H1 (cell line): ENCODE data around the gene MEGF11. TPM values are rescaled to one million over a fixed set of nuclear protein-coding genes. Genes with fewer than 3 reads are reported as not detected.

Source experiments
- CTCF ChIA-PET: fragments of 300-600 bp; sonication (Branson Sonifier 250); formaldehyde crosslinking; loops from one replicate; lab custom pipeline; 2021; ENCODE audit not compliant: partially characterized antibody; lab: Charles Lee
- POLR2A ChIA-PET: fragments of 300-600 bp; sonication (Branson Sonifier 250); formaldehyde crosslinking; loops from one replicate; lab custom pipeline; 2021; ENCODE audit warnings: inconsistent platforms; ENCODE audit not compliant: partially characterized antibody; lab: Charles Lee
- DNase-seq, 2 experiments: peaks; one replicate each; pipeline versions ENCODE4 v3.0.0 to v3.0.0-alpha.2; 2010 to 2022; ENCODE audit warnings: low spot score in 2 of 2, low read depth in 1 of 2, mixed read lengths in 1 of 2
- FAIRE-seq: peaks from 2 replicates; lab custom pipeline; 2011; peaks lifted over from hg19 to GRCh38; lab: Jason Lieb, UNC
- H2AFZ ChIP-seq: 2 replicates; pipeline ENCODE4 v1.8.1; 2012; ENCODE audit warnings: low read length, inconsistent platforms
- H2AK5ac ChIP-seq: 2 replicates; pipeline ENCODE4 v1.6.1; 2013; ENCODE audit warnings: low read depth, low read length
- H2BK120ac ChIP-seq: replicated peaks from 2 replicates; pipeline ENCODE3; 2013; ENCODE audit warnings: low read depth, low read length, inconsistent platforms
- H2BK12ac ChIP-seq: 2 replicates; pipeline ENCODE4 v1.6.1; 2013; ENCODE audit warnings: low read depth, low read length
- H2BK15ac ChIP-seq: 2 replicates; pipeline ENCODE4 v1.6.1; 2013; ENCODE audit warnings: low read length
- H2BK20ac ChIP-seq: 2 replicates; pipeline ENCODE4 v1.6.1; 2013; ENCODE audit warnings: low read length
- H2BK5ac ChIP-seq: 2 replicates; pipeline ENCODE4 v1.6.1; 2013; ENCODE audit warnings: low read depth, low read length
- H3K14ac ChIP-seq: 2 replicates; pipeline ENCODE4 v1.6.1; 2013; ENCODE audit warnings: inconsistent platforms; ENCODE audit not compliant: insufficient read length
- H3K18ac ChIP-seq: 2 replicates; pipeline ENCODE4 v1.6.1; 2013; ENCODE audit warnings: low read length; ENCODE audit errors: extremely low read depth
- H3K23ac ChIP-seq: 2 replicates; pipeline ENCODE4 v1.6.1; 2013; ENCODE audit warnings: inconsistent platforms; ENCODE audit not compliant: insufficient read length
- H3K23me2 ChIP-seq: 2 replicates; pipeline ENCODE4 v1.6.1; 2013; ENCODE audit warnings: low read depth, low read length
- H3K27ac ChIP-seq: 2 replicates; pipeline ENCODE4 v1.6.1; 2011; ENCODE audit warnings: low read depth, low read length, inconsistent platforms
- H3K27me3 ChIP-seq, 4 experiments: replicated peaks in 1 of 4; 1 replicate in 1 of 4; 2 replicates in 3 of 4; pipeline versions ENCODE4 v1.6.1 to v1.8.1; 2011 to 2013; ENCODE audit warnings: low read length in 3 of 4, mild to moderate bottlenecking in 3 of 4, inconsistent platforms in 2 of 4, mixed read lengths in 2 of 4, moderate library complexity in 1 of 4; ENCODE audit not compliant: control insufficient read depth in 3 of 4, insufficient read depth in 3 of 4; ENCODE audit errors: extremely low read depth in 1 of 4
- H3K36me3 ChIP-seq, 4 experiments: 2 replicates each; pipeline versions ENCODE4 v1.6.1 to v1.8.1; 2011 to 2013; ENCODE audit warnings: mild to moderate bottlenecking in 4 of 4, low read length in 3 of 4, moderate library complexity in 2 of 4, control low read depth in 1 of 4, inconsistent platforms in 1 of 4; ENCODE audit not compliant: insufficient read depth in 4 of 4, control insufficient read depth in 2 of 4
- H3K4ac ChIP-seq: replicated peaks from 2 replicates; pipeline ENCODE3; 2013; ENCODE audit warnings: low read length, low read depth, mixed read lengths, inconsistent platforms; ENCODE audit not compliant: insufficient read length
- H3K4me1 ChIP-seq, 4 experiments: replicated peaks in 1 of 4; 1 replicate in 1 of 4; 2 replicates in 3 of 4; pipeline versions ENCODE4 v1.6.1 to v1.8.1; 2011 to 2013; ENCODE audit warnings: low read length in 3 of 4, inconsistent platforms in 2 of 4, mixed read lengths in 1 of 4; ENCODE audit not compliant: insufficient read depth in 4 of 4, control insufficient read depth in 3 of 4
- H3K4me2 ChIP-seq, 2 experiments: 2 replicates each; pipeline versions ENCODE4 v1.6.1 to v1.8.1; 2011 to 2013; ENCODE audit warnings: low read depth in 2 of 2, low read length in 2 of 2, control low read depth in 1 of 2, inconsistent platforms in 1 of 2, mild to moderate bottlenecking in 1 of 2; ENCODE audit not compliant: insufficient read depth in 1 of 2
- H3K4me3 ChIP-seq, 4 experiments: fragments of 200-600, 300-600 bp in 1 of 4; sonication (generic), shearing (Covaris generic), sonication (Bioruptor Twin) in 1 of 4; 2 replicates each; pipeline versions ENCODE4 v1.5.1 to v1.8.1; 2011 to 2016; ENCODE audit warnings: low read length in 4 of 4, low read depth in 3 of 4, control low read depth in 2 of 4, inconsistent platforms in 2 of 4, mild to moderate bottlenecking in 2 of 4, mixed read lengths in 1 of 4, moderate library complexity in 1 of 4; ENCODE audit not compliant: insufficient read depth in 2 of 4; ENCODE audit errors: extremely low read depth in 1 of 4
- H3K56ac ChIP-seq: replicated peaks from 2 replicates; pipeline ENCODE3; 2013; ENCODE audit warnings: low read depth, mild to moderate bottlenecking, mixed read lengths, low read length, inconsistent platforms; ENCODE audit not compliant: insufficient read length
- H3K79me1 ChIP-seq: 2 replicates; pipeline ENCODE4 v1.6.1; 2013; ENCODE audit warnings: low read depth, low read length, control low read depth
- H3K79me2 ChIP-seq, 2 experiments: 2 replicates each; pipeline versions ENCODE4 v1.6.1 to v1.8.1; 2012 to 2013; ENCODE audit warnings: low read length in 2 of 2, mild to moderate bottlenecking in 2 of 2, inconsistent platforms in 1 of 2; ENCODE audit not compliant: insufficient read depth in 2 of 2, control insufficient read depth in 1 of 2
- H3K9ac ChIP-seq, 4 experiments: replicated peaks in 1 of 4; 1 replicate in 1 of 4; 2 replicates in 3 of 4; pipeline versions ENCODE4 v1.6.1 to v1.8.1; 2011 to 2013; ENCODE audit warnings: low read depth in 3 of 4, low read length in 3 of 4, control low read depth in 2 of 4, mild to moderate bottlenecking in 2 of 4, moderate library complexity in 2 of 4, inconsistent platforms in 1 of 4; ENCODE audit errors: extremely low read depth in 1 of 4
- H3K9me3 ChIP-seq, 2 experiments: 2 replicates each; pipeline versions ENCODE4 v1.6.1 to v1.8.1; 2012 to 2013; ENCODE audit warnings: mild to moderate bottlenecking in 2 of 2, moderate library complexity in 2 of 2, control low read depth in 1 of 2, inconsistent platforms in 1 of 2, low read depth in 1 of 2, low read length in 1 of 2, mixed read lengths in 1 of 2; ENCODE audit not compliant: insufficient read depth in 2 of 2
- H4K20me1 ChIP-seq, 2 experiments: replicated peaks in 1 of 2; 2 replicates each; pipeline versions ENCODE3 to v1.8.1; 2011 to 2013; ENCODE audit warnings: inconsistent platforms in 2 of 2, low read length in 2 of 2, mild to moderate bottlenecking in 1 of 2; ENCODE audit not compliant: insufficient read depth in 2 of 2, control insufficient read depth in 1 of 2
- H4K5ac ChIP-seq: 2 replicates; pipeline ENCODE4 v1.6.1; 2013; ENCODE audit warnings: low read length, low read depth, mixed read lengths, inconsistent platforms; ENCODE audit not compliant: insufficient read length
- H4K8ac ChIP-seq: 2 replicates; pipeline ENCODE4 v1.8.0; 2013; ENCODE audit warnings: mild to moderate bottlenecking, moderate library complexity, low read length, inconsistent platforms; ENCODE audit not compliant: insufficient read depth; ENCODE audit errors: extremely low read depth
- H4K91ac ChIP-seq: replicated peaks from 2 replicates; pipeline ENCODE3; 2013; ENCODE audit warnings: low read length, mixed read lengths, inconsistent platforms; ENCODE audit not compliant: insufficient read length
- ASH2L ChIP-seq: fragments of 200-600, 300-600 bp; sonication (generic); IDR thresholded peaks from one replicate; pipeline ENCODE4 v1.7.1; 2017; ENCODE audit warnings: low read length
- ATF2 ChIP-seq: IDR thresholded peaks from 2 replicates; pipeline ENCODE4 v1.6.1; 2012; ENCODE audit warnings: low read length, inconsistent platforms
- BRCA1 ChIP-seq: IDR thresholded peaks from 2 replicates; pipeline ENCODE4 v1.6.1; 2012; ENCODE audit warnings: low read depth, low read length, improper control_type of control experiment
- CBX5 ChIP-seq: fragments of 300-800, 300-1000 bp; sonication (generic); IDR thresholded peaks from 2 replicates; pipeline ENCODE4 v1.7.1; 2016; ENCODE audit warnings: antibody characterized with exemption, low read length, low read depth
- CBX8 ChIP-seq: fragments of 300-800, 300-1000 bp; sonication (generic); IDR thresholded peaks from 2 replicates; pipeline ENCODE4 v1.7.1; 2016; ENCODE audit warnings: low read depth, low read length, borderline replicate concordance
- CEBPB ChIP-seq: IDR thresholded peaks from 2 replicates; pipeline ENCODE4 v1.6.1; 2012; ENCODE audit warnings: low read depth, low read length
- CHD2 ChIP-seq: IDR thresholded peaks from 2 replicates; pipeline ENCODE4 v1.6.1; 2012; ENCODE audit warnings: low read length, improper control_type of control experiment
- CTBP2 ChIP-seq: IDR thresholded peaks from 2 replicates; pipeline ENCODE4 v1.7.0; 2011; ENCODE audit warnings: borderline replicate concordance, mild to moderate bottlenecking, moderate library complexity, mixed read lengths, low read length; ENCODE audit not compliant: insufficient read depth, insufficient read length
- EP300 ChIP-seq, 2 experiments: IDR thresholded peaks; 1 replicate in 1 of 2; 2 replicates in 1 of 2; pipeline ENCODE4 v1.6.1; 2011 to 2012; ENCODE audit warnings: low read depth in 2 of 2, low read length in 2 of 2, mild to moderate bottlenecking in 2 of 2, borderline replicate concordance in 1 of 2, inconsistent platforms in 1 of 2, moderate library complexity in 1 of 2
- MAFK ChIP-seq: IDR thresholded peaks from 2 replicates; pipeline ENCODE4 v1.6.1; 2012; ENCODE audit warnings: low read depth, mild to moderate bottlenecking, improper control_type of control experiment, low read length
- SP2 ChIP-seq: IDR thresholded peaks from 2 replicates; pipeline ENCODE4 v1.6.1; 2012; ENCODE audit warnings: mild to moderate bottlenecking, low read length, inconsistent platforms
- YY1 ChIP-seq: IDR thresholded peaks from 2 replicates; pipeline ENCODE4 v1.6.1; 2011; ENCODE audit warnings: low read depth, mild to moderate bottlenecking, low read length
- WGBS, 2 experiments: shearing (Covaris generic) in 1 of 2; methylation state at CpG; one replicate each; pipeline versions ENCODE4 v1.1.6 to v1.1.7; 2013 to 2015; ENCODE audit warnings: low lambda C conversion rate in 2 of 2, mixed read lengths in 2 of 2, inconsistent platforms in 1 of 2, low coverage in 1 of 2, missing lambda C conversion rate in 1 of 2; ENCODE audit not compliant: insufficient replicate concordance in 2 of 2, insufficient coverage in 1 of 2, insufficient read length in 1 of 2; ENCODE audit errors: extremely low coverage in 1 of 2, missing lambda C conversion rate in 1 of 2; 5-methylcytosine and 5-hydroxymethylcytosine counted together
- polyA plus RNA-seq, 7 experiments: library from polyadenylated mRNA; depleted of rRNA in 3 of 7; stranded (reverse) in 5 of 7; unstranded in 2 of 7; fragments of >200 nt in 5 of 7; fragments of 200-250 nt in 2 of 7; gene quantifications; 1 replicate in 5 of 7; 2 replicates in 1 of 7; 4 replicates in 1 of 7; pipeline versions ENCODE4 v1.2.1 to v1.2.3, GENCODE V29; 2011 to 2013; ENCODE audit warnings: missing spikeins in 2 of 7, mixed read lengths in 2 of 7
- total RNA-seq: library from RNA; stranded (reverse); fragmentation: NEBNext Ultra II Directional; extraction: Animal tissue kit (Norgen Biotek cat#: 25700); gene quantifications from 2 replicates; pipeline ENCODE4 v1.2.1, GENCODE V29; 2021

The MEGF11 gene
- total and polyA plus RNA-seq, 2 of the 8 experiments (the other 6 are each of a cell fraction or from before 2014, with no cell fraction given), result 4.4 to 4.8 TPM

GRCh38 chr15:66134284-66134683 lies 119.3 kb downstream of the MEGF11 start:
- Histone ChIP-seq H3K18ac (no peak overlapping the region), H3K4me1 (peaks cover 0 to 4% (median 3%) of the 10 kb centered on the region in 4 experiments; a peak in 2 of 7 replicates), H4K8ac (no peak overlapping the region; the same call in 1 of the 2 replicates), H3K9ac (no peak overlapping the region), H2BK20ac (no peak overlapping the region), H2BK120ac (no peak overlapping the region), H3K79me1 (no peaks in the 10 kb centered on the region), H3K14ac (no peak overlapping the region), H2BK12ac (no peak overlapping the region), H3K4me2 (no peak overlapping the region), H4K20me1 (no peaks in the 10 kb centered on the region), H3K23ac (no peak overlapping the region), H3K79me2 (no peaks in the 10 kb centered on the region), H2AFZ (no peak overlapping the region), H2BK15ac (no peak overlapping the region), H3K23me2 (no peaks in the 10 kb centered on the region), H3K4me3 (no peak overlapping the region), H3K56ac (no peak overlapping the region), H3K27me3 (peaks cover 0 to 5% (median 0%) of the 10 kb centered on the region in 4 experiments; a peak in 3 of 7 replicates), H2AK5ac (no peak overlapping the region), H3K9me3 (no peaks in the 10 kb centered on the region), H4K91ac (no peak overlapping the region), H2BK5ac (no peak overlapping the region), H3K4ac (no peak overlapping the region), H3K27ac (no peak overlapping the region), H4K5ac (no peak overlapping the region), H3K36me3 (no peaks in the 10 kb centered on the region)
- ChIA-PET CTCF (interaction anchor here (1.4 kb wide), 1 partner anchor 99 kb away, joined by 3 read pairs; no protein-coding TSS in a partner anchor), POLR2A (interaction anchor here (0.6 kb wide), 1 partner anchor 371 kb away, joined by 3 read pairs; the partner anchor contains the start of genes RPL4 and ZWILCH)
- FAIRE-seq (no peak), DNase-seq (no peak)
- WGBS, 2 experiments, result 94% methylated on average over 3 of the region's 3 CpGs; no CpG with 5 or more reads in 1 of the 2 experiments
- TF ChIP-seq CHD2 (no peak), MAFK (no peak), CBX5 (no peak), EP300 (IDR thresholded peaks at IDR 0.05; ENCODE audit: borderline replicate concordance in 1 of 2, low read depth in 2 of 2, low read length in 2 of 2) (no peak), SP2 (no peak), ATF2 (no peak), BRCA1 (no peak), CEBPB (no peak), ASH2L (no peak), YY1 (no peak), CTBP2 (no peak), CBX8 (no peak)
